Stimulated activated CD4-positive, alpha-beta T cell treated with anti-CD3 and anti-CD28 coated beads, Interleukin-4, amount 100 ng/mL, for 1 hour (primary cell): Measurements from ENCODE around the gene GZMM.

Experiments used
- DNase-seq: peaks from one replicate; pipeline ENCODE4 v3.0.0-alpha.2; 2020

GZMM gene

DNA sequence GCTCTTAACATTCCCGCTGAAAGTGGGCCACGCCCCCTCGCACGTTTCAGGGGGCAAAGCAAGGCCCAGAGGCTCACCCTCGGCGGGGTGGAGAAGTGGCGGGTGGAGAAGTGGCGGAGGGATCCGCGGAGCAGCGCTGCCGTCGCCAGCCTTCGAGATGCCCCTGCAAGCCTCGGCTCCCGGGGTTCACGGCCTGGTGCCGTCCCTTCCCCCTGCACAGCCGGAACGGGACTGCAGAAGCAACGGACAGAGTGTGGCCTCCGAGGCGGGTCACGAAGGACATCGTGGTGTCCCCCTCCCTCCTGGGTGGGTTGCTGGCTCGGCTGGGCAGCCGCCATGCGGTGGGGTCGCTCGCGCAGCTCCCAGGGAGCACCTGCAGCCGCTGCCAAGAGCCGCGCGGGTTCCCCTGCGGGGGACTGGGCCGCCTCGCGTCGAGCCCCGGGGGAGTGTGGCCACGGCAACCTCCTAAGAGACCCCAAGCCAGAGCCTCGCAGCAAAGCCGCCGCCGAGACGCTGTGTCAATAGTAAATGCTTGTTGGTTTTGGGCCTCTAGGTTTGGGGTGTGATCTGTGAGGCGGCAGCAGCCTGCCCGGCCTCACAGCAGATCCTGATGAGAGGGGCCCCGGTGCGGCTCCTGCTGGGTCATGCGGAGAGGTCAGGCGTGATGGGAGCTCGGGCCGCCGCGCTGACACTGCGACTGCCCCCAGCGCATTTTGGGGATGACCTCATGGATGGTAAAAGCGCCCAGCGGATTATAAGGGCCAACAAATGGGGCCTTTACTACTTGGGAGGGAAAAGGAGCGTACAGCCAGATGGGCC is 31.1 kb upstream of the GZMM start:
- DNase-seq, result no peak

- no peak for DNase-seq
Measured at GRCh38 chr19:513368-514165, 30.3 kb upstream of the GZMM start.

- DNase-seq, result no peak
Measured at GRCh38 chr19:514166-514663, 29.6 kb upstream of the GZMM start.

DNA sequence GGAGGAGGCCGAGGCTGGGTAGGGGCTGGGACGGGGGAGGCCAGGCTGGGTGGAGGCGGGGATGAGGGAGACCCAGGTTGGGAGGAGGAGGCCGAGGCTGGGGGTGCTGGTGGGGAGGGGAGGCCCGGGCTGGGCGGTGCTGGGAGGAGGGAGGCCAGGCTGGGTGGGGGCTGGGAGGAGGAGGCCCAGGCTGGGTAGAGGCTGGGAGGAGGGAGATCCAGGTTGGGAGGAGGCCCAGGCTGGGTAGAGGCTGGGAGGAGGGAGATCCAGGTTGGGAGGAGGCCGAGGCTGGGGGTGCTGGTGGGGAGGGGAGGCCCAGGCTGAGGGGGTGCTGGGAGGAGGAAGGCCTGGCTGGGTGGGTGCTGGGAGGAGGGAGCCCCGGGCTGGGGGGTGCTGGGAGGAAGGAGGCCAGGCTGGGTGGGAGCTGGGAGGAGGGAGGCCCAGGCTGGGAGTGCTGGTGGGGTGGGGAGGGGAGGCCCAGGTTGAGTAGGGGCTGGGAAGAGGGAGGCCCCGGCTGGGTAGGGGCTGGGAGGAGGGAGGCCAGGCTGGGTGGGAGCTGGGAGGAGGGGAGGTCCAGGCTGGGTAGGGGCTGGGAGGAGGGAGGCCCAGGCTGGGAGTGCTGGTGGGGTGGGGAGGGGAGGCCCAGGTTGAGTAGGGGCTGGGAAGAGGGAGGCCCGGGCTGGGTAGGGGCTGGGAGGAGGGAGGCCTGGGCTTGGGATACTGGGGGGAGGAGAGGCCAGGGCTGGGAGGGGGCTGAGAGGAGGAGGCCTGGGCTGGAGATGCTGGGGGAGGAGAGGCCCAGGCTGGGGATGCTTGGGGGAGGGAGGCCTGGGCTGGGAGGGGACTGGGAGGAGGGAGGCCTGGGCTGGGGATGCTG is 25.9 kb upstream of the GZMM start:
- DNase-seq, result no peak

GRCh38 chr19:518598-519231 is 25.1 kb upstream of the GZMM start:
- peak; percentile 66 for DNase-seq

- DNase-seq, result no peak
Measured at GRCh38 chr19:519449-519865, 24.4 kb upstream of the GZMM start.

DNA sequence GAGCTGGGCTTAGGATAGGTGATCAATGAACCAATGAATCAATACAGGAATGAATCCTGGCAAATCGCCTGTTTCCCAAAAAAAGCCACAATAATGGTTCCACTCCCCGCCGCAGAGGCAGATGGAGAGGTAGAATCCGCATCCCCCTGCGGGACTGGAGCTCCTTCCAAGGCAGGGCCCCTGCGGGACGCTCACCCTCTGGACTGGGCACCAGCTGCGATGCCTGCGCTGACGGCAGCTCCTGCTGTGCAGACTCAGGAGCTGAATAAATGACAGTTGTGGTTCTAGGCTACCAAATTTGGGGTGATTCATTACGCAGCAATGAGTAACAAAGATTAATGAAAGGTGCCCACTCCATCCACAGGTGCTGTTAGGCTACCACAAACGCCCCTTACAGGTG is 21.1 kb upstream of the GZMM start:
- no peak for DNase-seq

- no peak for DNase-seq
Measured at GRCh38 chr19:524062-524674, 19.7 kb upstream of the GZMM start.

DNA sequence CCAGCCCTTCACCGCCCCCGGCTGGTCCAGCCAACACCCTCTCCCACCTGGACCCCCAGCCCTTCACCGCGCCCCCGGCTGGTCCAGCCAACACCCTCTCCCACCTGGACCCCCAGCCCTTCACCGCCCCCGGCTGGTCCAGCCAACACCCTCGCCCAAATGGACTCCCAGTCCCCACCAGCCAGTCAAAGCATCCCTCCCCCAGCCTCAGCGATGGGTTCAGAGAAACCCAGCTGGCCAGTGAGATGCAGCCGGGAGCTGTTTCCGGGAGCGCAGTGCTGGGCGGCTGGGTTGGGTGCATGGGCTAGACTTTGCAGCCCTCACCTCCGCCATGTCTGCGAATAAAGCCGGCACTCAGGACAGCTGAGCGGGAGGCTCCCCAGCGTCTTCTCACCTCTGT is 18.8 kb upstream of the GZMM start:
- no peak for DNase-seq

DNA sequence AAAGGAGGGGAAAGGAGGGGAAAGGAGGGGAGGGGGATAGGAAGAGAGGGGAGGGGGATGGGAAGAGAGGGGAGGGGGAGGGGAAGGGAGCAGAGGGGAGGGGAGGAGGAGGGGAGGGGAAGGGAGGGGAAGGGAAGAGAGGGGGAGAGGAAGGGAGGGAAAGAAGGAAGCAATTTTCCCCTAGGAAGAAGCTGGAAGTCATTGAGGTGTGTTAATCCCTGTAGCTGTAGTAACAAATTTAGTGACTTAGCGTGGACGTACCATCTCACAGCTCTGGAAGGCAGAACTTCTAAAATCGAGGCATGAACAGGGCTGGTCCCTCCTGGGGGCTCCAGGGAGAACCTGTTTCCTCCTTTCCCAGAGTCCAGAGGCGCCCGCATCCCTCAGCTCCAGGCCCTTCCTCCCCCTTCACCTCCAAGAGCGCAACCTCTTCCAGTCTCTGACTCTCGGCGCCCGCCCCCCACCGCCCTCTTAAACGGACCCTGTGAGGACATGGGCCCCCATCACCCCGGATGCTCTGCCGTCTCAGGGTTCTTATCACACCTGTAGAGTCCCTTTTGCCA is 17.9 kb upstream of the GZMM start:
- DNase-seq, result no peak

DNA sequence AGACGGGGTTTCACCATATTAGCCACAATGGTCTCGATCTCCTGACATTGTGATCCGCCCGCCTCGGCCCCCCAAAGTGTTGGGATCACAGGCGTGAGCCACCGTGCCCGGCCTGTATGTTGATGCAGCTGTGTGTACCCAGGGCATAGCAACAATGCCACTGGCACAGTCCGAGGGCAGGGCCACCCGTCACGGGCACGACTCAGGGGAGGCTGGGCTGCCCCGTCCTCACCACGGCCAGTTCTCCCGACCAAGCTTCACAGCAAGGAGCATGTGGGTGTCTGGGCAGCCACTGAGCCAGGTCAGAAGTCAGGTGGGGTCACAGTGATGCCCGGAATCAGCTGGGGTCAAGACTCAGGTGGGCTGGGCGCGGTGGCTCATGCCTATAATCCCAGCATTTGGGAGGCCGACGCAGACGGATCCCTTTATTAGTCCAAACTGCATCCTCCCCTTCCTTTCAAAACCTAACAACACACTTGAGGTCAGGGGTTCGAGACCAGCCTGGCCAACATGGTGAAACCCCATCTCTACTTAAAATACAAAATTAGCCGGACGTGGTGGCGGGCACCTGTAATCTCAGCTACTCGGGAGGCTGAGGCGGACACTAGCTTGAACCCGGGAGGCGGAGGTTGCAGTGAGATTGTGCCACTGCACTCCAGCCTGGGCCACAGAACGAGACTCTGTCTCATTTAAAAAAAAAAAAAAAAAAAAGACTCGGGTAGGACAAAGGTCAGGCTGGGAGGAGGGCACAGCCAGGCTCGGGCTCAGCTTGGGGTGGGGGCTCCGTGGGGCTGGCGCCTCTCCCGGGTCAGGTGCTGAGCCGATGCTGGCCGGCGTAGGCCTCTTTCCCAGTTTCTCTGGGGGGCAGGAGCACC is 13.5 kb upstream of the GZMM start:
- DNase-seq, result no peak

- peak; percentile 88 for DNase-seq
Measured at GRCh38 chr19:531009-531752, 12.7 kb upstream of the GZMM start.

DNA sequence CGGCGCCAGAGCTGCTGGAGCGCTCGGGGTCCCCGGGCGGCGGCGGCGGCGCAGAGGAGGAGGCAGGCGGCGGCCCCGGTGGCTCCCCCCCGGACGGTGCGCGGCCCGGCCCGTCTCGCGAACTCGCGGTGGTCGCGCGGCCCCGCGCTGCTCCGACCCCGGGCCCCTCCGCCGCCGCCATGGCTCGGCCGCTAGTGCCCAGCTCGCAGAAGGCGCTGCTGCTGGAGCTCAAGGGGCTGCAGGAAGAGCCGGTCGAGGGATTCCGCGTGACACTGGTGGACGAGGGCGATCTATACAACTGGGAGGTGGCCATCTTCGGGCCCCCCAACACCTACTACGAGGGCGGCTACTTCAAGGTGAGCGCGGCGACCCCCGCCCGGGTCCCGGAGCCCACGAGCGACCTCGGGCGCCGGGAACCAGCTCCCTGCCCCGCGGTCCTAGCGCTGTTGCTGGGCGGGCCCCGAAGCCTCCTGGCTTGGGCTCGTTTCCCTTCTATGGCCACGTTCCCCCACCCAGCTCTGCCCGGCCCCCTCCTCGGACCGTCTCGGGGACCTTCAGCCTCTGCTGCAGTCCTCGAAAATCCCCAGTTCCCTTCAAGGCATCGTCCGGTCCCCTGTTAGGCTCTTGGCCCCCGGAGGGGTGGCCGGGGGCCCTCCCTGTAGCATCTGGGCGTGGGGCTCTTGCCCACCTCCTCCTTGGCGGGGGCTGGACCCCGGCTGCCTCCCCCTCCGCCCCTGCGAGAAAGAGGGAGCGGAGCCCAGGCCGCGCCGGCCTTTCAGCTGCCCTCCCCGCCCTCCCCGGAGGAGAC is 11.9 kb upstream of the GZMM start, which contains the start of gene CDC34:
Gene CDC34 (plus strand): TSS at position 8 of the 808 bp plus-strand sequence. CDS start 172 bp downstream, at position 180.
- DNase-seq, result no peak

DNA sequence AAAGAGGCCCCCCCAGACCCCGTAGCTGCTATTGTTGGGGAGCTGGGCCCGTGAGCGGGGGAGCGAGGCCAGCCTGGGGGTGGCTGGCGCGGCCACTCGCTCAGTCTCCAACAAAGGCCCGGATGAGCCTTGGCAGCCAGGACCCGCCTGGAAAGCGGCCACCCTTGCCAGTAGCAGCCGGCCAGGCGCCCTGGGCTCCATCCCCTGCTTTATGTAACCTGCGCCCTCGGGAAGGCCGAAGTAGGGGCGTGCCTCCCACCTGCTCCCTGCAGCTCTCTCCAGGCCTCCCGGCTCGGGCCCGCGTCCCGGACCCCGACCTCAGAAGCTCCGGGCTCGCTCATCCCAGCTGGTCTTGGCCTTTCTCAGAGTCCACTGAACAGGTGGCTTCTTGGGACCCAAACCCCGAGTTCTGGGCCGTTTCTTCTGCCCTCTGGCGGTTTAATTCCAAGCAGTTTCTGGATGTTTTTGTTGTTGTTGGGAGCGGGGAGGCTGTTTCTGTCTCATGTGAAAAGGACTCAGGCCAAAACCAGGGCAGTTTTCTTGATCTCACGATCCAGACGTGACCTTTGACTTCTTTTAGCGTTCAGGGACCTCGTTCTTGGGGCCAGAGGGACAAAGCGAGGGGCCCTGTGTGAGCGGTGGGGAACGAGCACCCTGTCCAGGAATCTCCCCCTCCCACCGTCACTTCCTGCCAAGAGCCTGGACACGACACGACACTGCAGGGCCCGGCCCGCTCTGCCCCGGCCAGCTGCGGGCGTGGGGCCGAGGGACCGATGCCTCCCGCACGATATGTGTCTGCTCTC is 11.1 kb upstream of the GZMM start:
- DNase-seq, result no peak

GRCh38 chr19:533364-534058 is 10.3 kb upstream of the GZMM start:
- no peak for DNase-seq

- DNase-seq, result no peak
Measured at GRCh38 chr19:534088-534487, 9.8 kb upstream of the GZMM start.
